GM12872 (cell line): ENCODE measurements around the gene RABGAP1L.

Source experiments
- TF ChIP-seq, protein P1 (sequence below): IDR thresholded peaks from 3 replicates; pipeline ENCODE4 v1.5.1; 2011; ENCODE audit warnings: low read depth, mild to moderate bottlenecking, low read length, moderate library complexity; ENCODE audit not compliant: insufficient read depth

The RABGAP1L gene

DNA sequence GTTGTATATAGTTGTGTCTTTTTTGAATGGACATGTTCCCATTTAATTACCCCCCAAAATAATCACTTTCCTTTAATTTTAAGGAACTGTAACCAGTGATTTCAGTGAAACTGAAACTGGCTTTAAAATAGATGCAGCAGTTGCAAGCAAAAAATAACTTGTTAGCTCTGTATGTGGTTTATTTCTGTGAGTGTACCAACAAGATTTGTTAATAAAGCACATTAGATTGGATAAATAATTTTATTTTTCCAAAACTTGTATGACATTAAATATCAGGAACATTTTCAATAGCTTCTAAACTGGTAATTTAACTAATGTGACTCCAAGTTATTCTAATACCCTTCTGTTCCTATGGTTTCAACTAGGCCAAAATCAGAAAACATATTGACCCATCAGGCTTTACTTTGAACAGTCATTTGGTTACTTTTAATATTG lies 656.2 kb downstream of the RABGAP1L start:
- TF ChIP-seq, protein P1, sequence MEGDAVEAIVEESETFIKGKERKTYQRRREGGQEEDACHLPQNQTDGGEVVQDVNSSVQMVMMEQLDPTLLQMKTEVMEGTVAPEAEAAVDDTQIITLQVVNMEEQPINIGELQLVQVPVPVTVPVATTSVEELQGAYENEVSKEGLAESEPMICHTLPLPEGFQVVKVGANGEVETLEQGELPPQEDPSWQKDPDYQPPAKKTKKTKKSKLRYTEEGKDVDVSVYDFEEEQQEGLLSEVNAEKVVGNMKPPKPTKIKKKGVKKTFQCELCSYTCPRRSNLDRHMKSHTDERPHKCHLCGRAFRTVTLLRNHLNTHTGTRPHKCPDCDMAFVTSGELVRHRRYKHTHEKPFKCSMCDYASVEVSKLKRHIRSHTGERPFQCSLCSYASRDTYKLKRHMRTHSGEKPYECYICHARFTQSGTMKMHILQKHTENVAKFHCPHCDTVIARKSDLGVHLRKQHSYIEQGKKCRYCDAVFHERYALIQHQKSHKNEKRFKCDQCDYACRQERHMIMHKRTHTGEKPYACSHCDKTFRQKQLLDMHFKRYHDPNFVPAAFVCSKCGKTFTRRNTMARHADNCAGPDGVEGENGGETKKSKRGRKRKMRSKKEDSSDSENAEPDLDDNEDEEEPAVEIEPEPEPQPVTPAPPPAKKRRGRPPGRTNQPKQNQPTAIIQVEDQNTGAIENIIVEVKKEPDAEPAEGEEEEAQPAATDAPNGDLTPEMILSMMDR = no peak

DNA sequence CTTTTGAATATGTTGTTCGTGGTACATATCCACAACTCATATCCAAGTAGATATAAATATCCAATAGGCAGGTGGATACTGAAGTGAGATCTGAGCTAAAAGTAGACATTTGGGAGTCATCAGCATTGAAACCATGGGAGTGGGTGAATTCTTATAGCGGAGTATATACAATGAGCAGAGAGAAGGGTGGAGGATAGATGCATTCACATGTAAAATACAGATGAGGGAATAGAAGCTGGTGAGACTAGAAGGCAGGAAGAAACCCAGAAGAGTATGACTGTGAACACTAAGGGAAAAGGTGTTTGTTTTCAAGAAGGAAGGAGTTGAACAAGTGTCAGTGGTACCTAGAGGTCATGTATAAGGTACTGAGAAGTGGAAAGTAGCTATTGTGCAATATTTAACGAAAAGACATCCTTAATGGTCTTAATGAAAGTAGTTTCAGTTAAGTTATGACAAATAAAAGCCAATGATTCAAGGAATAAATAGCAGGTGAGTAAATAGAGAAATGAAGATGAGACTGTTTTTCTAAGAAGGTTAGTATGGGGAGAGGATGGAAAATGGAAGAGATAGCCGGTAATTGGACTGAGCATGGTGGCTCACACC lies 658.8 kb downstream of the RABGAP1L start:
- TF ChIP-seq, protein P1 = no peak

DNA sequence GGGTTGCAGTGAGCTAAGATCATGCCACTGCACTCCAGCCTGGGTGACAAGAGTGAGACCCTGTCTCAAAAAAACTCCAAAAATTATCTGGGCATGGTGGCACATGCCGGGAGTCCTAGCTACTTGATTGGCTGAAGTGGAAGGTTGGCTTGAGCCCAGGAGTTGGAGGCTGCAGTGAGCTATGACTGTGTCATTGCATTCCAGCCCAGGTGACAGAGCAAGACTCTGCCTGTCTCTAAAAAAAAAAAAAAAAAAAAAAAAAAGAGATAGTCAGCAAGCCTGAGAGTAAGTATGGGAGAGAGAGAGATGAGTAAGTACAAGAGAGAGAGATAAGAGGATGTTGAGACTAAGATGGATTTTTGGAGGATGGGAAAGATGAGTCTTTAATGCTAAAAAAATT lies 659.6 kb downstream of the RABGAP1L start:
- TF ChIP-seq, protein P1 = no peak

DNA sequence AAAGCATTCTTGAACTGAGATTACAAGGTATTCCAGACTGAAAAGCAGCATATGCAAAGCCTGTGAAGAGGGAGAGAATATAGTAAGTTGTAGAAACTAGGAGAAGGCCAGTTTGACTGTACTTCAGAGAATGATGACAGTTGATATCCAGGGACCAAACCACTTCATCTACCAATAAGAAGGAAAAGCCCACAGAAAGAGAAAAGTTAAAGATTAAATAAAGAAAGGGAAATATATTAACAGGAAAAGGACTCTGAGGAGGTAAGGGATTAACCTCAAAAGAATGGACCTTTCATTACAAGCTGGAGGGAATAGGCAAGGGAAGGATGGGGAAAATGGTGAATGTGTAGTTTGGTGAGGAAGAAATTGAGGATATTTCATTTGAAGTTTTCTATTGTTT lies 660.3 kb downstream of the RABGAP1L start:
- TF ChIP-seq, protein P1 = no peak

DNA sequence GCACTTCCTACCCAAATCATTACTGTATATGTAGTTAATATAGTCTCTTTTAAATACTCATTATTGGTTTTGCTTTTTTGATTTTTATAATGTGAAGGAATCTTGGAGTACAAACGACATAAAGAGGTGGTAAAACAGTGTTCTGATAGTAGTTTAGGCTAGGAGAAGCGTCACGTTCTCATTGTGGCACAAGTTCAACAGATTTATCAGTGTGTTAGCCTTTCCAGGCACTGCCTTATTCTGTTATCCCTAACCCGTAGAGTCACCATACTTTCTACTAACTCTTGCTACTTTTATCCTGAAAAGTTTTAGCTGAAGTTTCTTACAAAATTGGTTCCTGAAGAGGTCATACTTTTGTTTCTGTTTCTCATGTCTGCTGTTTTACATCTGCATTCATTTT lies 665.8 kb downstream of the RABGAP1L start:
- TF ChIP-seq, protein P1 = no peak

DNA sequence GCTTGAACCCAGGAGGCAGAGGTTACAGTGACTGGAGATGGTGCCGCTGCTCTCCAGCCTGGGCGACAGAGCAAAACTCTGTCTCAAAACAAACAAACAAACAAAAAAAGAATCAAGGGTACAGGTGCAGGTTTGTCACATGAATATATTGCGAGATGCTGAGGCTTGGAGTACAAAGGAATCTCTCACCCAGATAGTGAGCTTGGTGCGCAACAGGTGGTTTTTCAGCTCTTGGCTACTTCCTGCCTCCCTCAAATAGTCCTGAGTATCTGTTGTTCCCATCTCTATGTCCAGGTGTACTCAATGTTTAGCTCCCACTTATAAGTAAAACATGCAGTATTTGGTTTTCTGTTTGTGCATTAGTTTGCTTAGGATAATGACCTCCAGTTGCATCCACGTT lies 666.5 kb downstream of the RABGAP1L start:
- TF ChIP-seq, protein P1 = no peak

DNA sequence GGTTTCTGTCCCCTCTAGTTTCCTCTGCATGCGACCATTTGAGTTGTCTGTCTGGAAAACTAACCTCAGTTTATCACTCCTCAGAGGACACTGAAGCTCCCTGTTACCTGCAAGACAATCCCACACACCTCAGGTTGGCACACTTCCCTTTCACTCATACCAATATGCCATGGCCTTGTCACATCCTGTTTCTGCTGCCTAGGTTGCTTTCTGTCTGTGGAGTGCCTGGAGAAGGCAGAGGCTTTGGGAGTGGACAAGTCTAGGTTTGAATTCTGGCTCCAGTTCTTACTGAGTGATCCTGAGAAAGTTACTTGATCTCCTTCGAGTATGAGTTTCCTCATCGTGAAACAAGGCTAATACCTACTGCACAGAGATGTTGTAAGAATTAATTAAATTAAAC lies 668.9 kb downstream of the RABGAP1L start:
- TF ChIP-seq, protein P1 = no peak
